ENCODE measurements around the gene ATAD3A.
"Not testable (repeated sequence)": the region's sequence is repeated elsewhere in the genome, so short reads cannot be mapped to it uniquely, and the experiment has no call there.

ATAD3A gene

DNA sequence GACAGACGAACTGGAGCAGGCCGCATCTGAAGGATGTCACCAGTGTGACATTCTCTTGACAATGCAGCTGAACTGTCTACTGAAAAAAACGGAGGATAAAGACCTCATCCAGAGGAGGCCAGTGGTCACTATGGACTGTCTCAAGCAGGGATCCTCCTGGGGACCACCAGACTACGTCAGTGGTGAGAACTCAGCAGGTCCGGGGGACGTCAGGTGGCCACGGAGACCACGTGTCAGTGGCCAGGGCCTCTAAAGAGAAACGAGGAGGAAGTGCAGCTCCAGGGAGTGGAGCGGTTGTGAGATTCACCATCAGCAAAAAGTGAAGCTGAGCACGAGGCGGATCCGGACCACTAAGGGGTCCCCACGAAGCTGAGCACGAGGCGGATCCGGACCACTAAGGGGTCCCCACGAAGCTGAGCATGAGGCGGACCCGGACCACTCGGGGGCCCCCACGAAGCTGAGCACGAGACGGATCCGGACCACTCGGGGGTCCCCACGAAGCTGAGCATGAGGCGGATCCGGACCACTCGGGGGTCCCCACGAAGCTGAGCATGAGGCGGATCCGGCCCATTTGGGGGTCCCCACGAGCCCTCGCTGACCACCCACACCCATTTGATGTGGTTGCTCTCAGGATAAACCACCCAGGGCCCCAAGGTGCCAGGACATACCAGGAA lies 42.0 kb downstream of the ATAD3A start:
- TF ChIP-seq CTCF (IDR thresholded peaks at IDR 0.05; ENCODE audit: low read depth, low read length, missing control alignments), result no peak
- in situ Hi-C loops (cut with HindIII; ENCODE audit: low sequenced_read_pairs), result no loop called here
- no peak for DNase-seq (ENCODE audit: low read depth)
- H3K4me3 ChIP-seq (ENCODE audit: low read depth, low read length), result no peak overlapping the region

DNA sequence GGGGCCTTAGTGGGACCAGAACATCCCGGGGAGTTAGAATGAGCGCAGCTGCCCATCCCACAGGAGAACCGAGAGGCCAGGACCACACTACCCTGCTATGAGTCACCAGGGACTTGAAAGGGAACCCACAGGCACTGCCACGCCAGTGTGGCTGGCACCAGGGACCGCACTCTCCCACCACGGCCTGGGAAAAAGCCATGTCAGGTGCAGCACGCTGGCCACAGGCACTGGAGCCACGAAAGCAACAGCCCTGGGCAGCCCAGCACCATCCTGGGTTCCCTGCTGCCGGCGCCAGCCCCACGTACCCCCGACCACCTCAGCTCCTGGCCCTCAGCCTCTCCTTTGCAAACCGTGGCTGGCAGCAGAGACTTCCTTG lies 42.6 kb downstream of the ATAD3A start:
- no peak for DNase-seq (ENCODE audit: low read depth)
- H3K4me3 ChIP-seq (ENCODE audit: low read depth, low read length), result no peak overlapping the region
- no peak for TF ChIP-seq CTCF (IDR thresholded peaks at IDR 0.05; ENCODE audit: low read depth, low read length, missing control alignments)
- in situ Hi-C loops (cut with HindIII; ENCODE audit: low sequenced_read_pairs), result no loop called here

GRCh38 chr1:1554926-1555915 lies 43.3 kb downstream of the ATAD3A start:
- H3K4me3 ChIP-seq (ENCODE audit: low read depth, low read length), result no peak overlapping the region
- no peak for TF ChIP-seq CTCF (IDR thresholded peaks at IDR 0.05; ENCODE audit: low read depth, low read length, missing control alignments)
- in situ Hi-C loops (cut with HindIII; ENCODE audit: low sequenced_read_pairs), result no loop called here
- DNase-seq (ENCODE audit: low read depth), result no peak

DNA sequence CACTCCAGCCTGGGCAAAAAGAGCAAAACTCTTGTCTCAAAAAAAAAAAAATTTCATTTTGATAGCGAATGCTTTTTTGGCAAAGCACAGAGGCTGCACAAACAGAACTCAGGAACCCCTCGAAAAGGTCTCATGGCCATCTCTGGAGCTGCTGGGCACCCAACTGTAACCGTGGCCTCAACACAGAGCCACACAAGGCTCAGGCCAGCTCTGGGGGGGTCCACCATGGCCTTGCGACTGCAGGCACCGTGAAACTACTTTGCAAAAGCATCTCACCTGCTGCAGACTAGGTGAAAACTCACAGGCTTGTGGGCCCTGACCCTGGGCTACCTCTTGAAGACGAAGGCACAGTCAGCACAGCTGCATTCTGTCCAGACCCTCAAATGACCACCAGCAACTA lies 44.5 kb downstream of the ATAD3A start:
- in situ Hi-C loops (cut with HindIII; ENCODE audit: low sequenced_read_pairs), result no loop called here
- DNase-seq (ENCODE audit: low read depth), result no peak

DNA sequence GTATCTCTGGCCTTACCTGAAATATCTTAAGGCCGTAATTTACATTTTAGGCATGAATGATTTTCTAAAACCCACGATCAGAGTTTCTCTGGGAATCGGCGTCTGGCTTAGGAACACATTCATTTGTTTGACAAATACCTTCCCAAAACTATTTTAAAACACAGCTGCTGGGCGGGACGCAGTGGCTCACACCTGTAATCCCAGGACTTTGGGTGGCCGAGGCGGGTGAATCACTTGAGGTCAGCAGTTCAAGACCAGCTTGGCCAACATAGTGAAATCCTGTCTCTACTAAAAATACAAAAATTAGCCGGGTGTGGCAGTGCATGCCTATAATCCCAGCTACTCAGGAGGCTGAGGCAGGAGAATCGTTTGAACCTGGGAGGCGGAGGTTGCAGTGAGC lies 45.0 kb downstream of the ATAD3A start:
- DNase-seq (ENCODE audit: low read depth); H3K4me3 ChIP-seq (ENCODE audit: low read depth, low read length); in situ Hi-C loops (cut with HindIII; ENCODE audit: low sequenced_read_pairs): not testable (repeated sequence)

More for the DNA sequence above, 44.5 kb downstream of the ATAD3A start:
- TF ChIP-seq CTCF (IDR thresholded peaks at IDR 0.05; ENCODE audit: low read depth, low read length, missing control alignments), result no peak
- H3K4me3 ChIP-seq (ENCODE audit: low read depth, low read length), result no peak overlapping the region

- DNase-seq (ENCODE audit: low read depth); in situ Hi-C loops (cut with HindIII; ENCODE audit: low sequenced_read_pairs); H3K4me3 ChIP-seq (ENCODE audit: low read depth, low read length): not testable (repeated sequence)
These were observed 45.7 kb downstream of the ATAD3A start for GRCh38 chr1:1557688-1558087.

- no peak for TF ChIP-seq CTCF (IDR thresholded peaks at IDR 0.05; ENCODE audit: low read depth, low read length, missing control alignments)
- H3K4me3 ChIP-seq (ENCODE audit: low read depth, low read length), result no peak overlapping the region
- in situ Hi-C loops (cut with HindIII; ENCODE audit: low sequenced_read_pairs), result no loop called here
- no peak for DNase-seq (ENCODE audit: low read depth)
These were observed 46.6 kb downstream of the ATAD3A start for GRCh38 chr1:1558591-1558990.
